Fibroblast of lung (primary cell): ENCODE data around the gene HYAL2.

Experiments used
- EZH2 ChIP-seq: IDR thresholded peaks from 2 replicates; pipeline ENCODE4 v1.5.1; 2012; ENCODE audit warnings: low read length, control low read depth, mild to moderate bottlenecking; ENCODE audit errors: missing control alignments
- TF ChIP-seq, protein P1 (sequence below), 2 donors: IDR thresholded peaks in 1 of 2; conservative IDR thresholded peaks in 1 of 2; 1 replicate in 1 of 2; 2 replicates in 1 of 2; pipeline ENCODE4 v1.5.1; 2011 to 2012; ENCODE audit warnings: low read length in 2 of 2, control low read depth in 1 of 2, inconsistent platforms in 1 of 2, low read depth in 1 of 2, mild to moderate bottlenecking in 1 of 2

DNA sequence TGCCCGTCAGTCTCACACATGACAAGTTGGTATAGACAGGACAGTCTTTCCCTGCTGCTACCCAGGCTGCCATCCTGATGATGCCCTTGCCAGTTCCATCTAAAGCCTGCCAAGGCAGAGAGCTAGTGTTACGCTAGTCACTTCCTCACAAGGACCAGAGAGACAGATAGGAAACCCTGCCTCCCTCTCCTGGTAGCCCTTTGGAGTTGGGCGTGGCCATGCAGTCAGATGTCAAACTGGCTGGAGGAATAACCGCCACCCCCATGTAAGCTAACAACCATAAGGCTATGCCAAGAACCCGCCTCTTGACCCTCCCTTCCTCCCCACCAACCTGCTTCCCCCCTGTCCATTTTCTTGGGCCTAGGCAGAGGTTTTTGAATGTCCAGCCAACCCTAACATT is 34.0 kb upstream of the HYAL2 start:
- TF ChIP-seq, protein P1, sequence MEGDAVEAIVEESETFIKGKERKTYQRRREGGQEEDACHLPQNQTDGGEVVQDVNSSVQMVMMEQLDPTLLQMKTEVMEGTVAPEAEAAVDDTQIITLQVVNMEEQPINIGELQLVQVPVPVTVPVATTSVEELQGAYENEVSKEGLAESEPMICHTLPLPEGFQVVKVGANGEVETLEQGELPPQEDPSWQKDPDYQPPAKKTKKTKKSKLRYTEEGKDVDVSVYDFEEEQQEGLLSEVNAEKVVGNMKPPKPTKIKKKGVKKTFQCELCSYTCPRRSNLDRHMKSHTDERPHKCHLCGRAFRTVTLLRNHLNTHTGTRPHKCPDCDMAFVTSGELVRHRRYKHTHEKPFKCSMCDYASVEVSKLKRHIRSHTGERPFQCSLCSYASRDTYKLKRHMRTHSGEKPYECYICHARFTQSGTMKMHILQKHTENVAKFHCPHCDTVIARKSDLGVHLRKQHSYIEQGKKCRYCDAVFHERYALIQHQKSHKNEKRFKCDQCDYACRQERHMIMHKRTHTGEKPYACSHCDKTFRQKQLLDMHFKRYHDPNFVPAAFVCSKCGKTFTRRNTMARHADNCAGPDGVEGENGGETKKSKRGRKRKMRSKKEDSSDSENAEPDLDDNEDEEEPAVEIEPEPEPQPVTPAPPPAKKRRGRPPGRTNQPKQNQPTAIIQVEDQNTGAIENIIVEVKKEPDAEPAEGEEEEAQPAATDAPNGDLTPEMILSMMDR (conservative IDR thresholded peaks at IDR 0.05 in 1 of 2, IDR thresholded peaks at IDR 0.05 in 1 of 2; ENCODE audit: low read depth in 1 of 2, low read length in 2 of 2), result no peak
- no peak for TF ChIP-seq EZH2
